ENCODE data around the gene MAP1LC3A.

Gene MAP1LC3A

GRCh38 chr20:34582911-34583310 is 24.4 kb downstream of the MAP1LC3A start:
- Histone ChIP-seq H3K4me3 (ENCODE audit: low read length) (no peak overlapping the region), H3K9me3 (replicated peaks; ENCODE audit: insufficient read depth, low read length) (no peaks in the 10 kb centered on the region), H3K4me1 (ENCODE audit: low read length) (peaks cover 14% of the 10 kb centered on the region), H3K36me3 (replicated peaks; ENCODE audit: insufficient read depth, low read length) (0 out of 2 replicates have a peak, but pooled peaks cover 4% of the 10 kb centered on the region), H3K27ac (ENCODE audit: low read length) (no peak overlapping the region), H3K79me2 (ENCODE audit: low read length) (no peaks in the 10 kb centered on the region), H3K9ac (ENCODE audit: low read length) (no peak overlapping the region), H3K27me3 (replicated peaks; ENCODE audit: insufficient read depth, low read length) (no peaks in the 10 kb centered on the region), H3F3A (ENCODE audit: insufficient read depth, low read length) (no peaks in the 10 kb centered on the region), H4K20me1 (ENCODE audit: insufficient read depth, low read length) (no peaks in the 10 kb centered on the region), H3K9me2 (replicated peaks; ENCODE audit: insufficient read depth, low read length) (no peaks in the 10 kb centered on the region), H2AFZ (ENCODE audit: low read length) (no peak overlapping the region), H3K4me2 (ENCODE audit: low read depth, low read length) (no peak overlapping the region)
- no peak for DNase-seq
- no peak for TF ChIP-seq CTCF (IDR thresholded peaks at IDR 0.05; ENCODE audit: low read length)

- Histone ChIP-seq H2AFZ (ENCODE audit: low read length) (no peak overlapping the region), H3K9ac (ENCODE audit: low read length) (no peak overlapping the region), H3K79me2 (ENCODE audit: low read length) (no peaks in the 10 kb centered on the region), H3K4me1 (ENCODE audit: low read length) (peaks cover 14% of the 10 kb centered on the region), H3K9me2 (replicated peaks; ENCODE audit: insufficient read depth, low read length) (no peaks in the 10 kb centered on the region), H3K27ac (ENCODE audit: low read length) (no peak overlapping the region), H3K27me3 (replicated peaks; ENCODE audit: insufficient read depth, low read length) (no peaks in the 10 kb centered on the region), H4K20me1 (ENCODE audit: insufficient read depth, low read length) (no peaks in the 10 kb centered on the region), H3K9me3 (replicated peaks; ENCODE audit: insufficient read depth, low read length) (no peaks in the 10 kb centered on the region), H3K4me3 (ENCODE audit: low read length) (no peak overlapping the region), H3K4me2 (ENCODE audit: low read depth, low read length) (no peak overlapping the region), H3K36me3 (replicated peaks; ENCODE audit: insufficient read depth, low read length) (0 out of 2 replicates have a peak, but pooled peaks cover 4% of the 10 kb centered on the region), H3F3A (ENCODE audit: insufficient read depth, low read length) (no peaks in the 10 kb centered on the region)
- TF ChIP-seq CTCF (IDR thresholded peaks at IDR 0.05; ENCODE audit: low read length) (no peak), EZH2phosphoT487 (IDR thresholded peaks at IDR 0.05; ENCODE audit: low read length) (no peak), EZH2 (optimal IDR thresholded peaks at IDR 0.05; ENCODE audit: low read depth, low read length) (no peak)
- no peak for DNase-seq
These were observed 25.0 kb downstream of the MAP1LC3A start for GRCh38 chr20:34583544-34583943.

- DNase-seq, result no peak
- Histone ChIP-seq H2AFZ (ENCODE audit: low read length) (no peak overlapping the region), H3K9me3 (replicated peaks; ENCODE audit: insufficient read depth, low read length) (no peaks in the 10 kb centered on the region), H3K27me3 (replicated peaks; ENCODE audit: insufficient read depth, low read length) (no peaks in the 10 kb centered on the region), H4K20me1 (ENCODE audit: insufficient read depth, low read length) (no peaks in the 10 kb centered on the region), H3K79me2 (ENCODE audit: low read length) (no peaks in the 10 kb centered on the region), H3K4me1 (ENCODE audit: low read length) (peaks cover 9% of the 10 kb centered on the region), H3K9me2 (replicated peaks; ENCODE audit: insufficient read depth, low read length) (no peaks in the 10 kb centered on the region), H3F3A (ENCODE audit: insufficient read depth, low read length) (no peaks in the 10 kb centered on the region), H3K4me2 (ENCODE audit: low read depth, low read length) (no peak overlapping the region), H3K27ac (ENCODE audit: low read length) (no peak overlapping the region), H3K36me3 (replicated peaks; ENCODE audit: insufficient read depth, low read length) (0 out of 2 replicates have a peak, but pooled peaks cover 4% of the 10 kb centered on the region), H3K9ac (ENCODE audit: low read length) (no peak overlapping the region), H3K4me3 (ENCODE audit: low read length) (no peak overlapping the region)
- TF ChIP-seq EZH2phosphoT487 (IDR thresholded peaks at IDR 0.05; ENCODE audit: low read length), result no peak
These were observed 26.5 kb downstream of the MAP1LC3A start for GRCh38 chr20:34585019-34585418.

- H3K4me2 ChIP-seq (ENCODE audit: low read depth, low read length), result no peak overlapping the region
- no peak overlapping the region for H3K9ac ChIP-seq (ENCODE audit: low read length)
- H3F3A ChIP-seq (ENCODE audit: insufficient read depth, low read length), result no peaks in the 10 kb centered on the region
- no peak for DNase-seq
- no peaks in the 10 kb centered on the region for H3K4me1 ChIP-seq (ENCODE audit: low read length)
- no peaks in the 10 kb centered on the region for H3K9me2 ChIP-seq (replicated peaks; ENCODE audit: insufficient read depth, low read length)
- no peak overlapping the region for H3K4me3 ChIP-seq (ENCODE audit: low read length)
- TF ChIP-seq CTCF (IDR thresholded peaks at IDR 0.05; ENCODE audit: low read length) (no peak), EZH2 (optimal IDR thresholded peaks at IDR 0.05; ENCODE audit: low read depth, low read length) (no peak), EZH2phosphoT487 (IDR thresholded peaks at IDR 0.05; ENCODE audit: low read length) (no peak)
- H3K27ac ChIP-seq (ENCODE audit: low read length), result no peak overlapping the region
- no peaks in the 10 kb centered on the region for H3K79me2 ChIP-seq (ENCODE audit: low read length)
- no peaks in the 10 kb centered on the region for H3K27me3 ChIP-seq (replicated peaks; ENCODE audit: insufficient read depth, low read length)
- H2AFZ ChIP-seq (ENCODE audit: low read length), result no peak overlapping the region
- H4K20me1 ChIP-seq (ENCODE audit: insufficient read depth, low read length), result no peaks in the 10 kb centered on the region
- H3K9me3 ChIP-seq (replicated peaks; ENCODE audit: insufficient read depth, low read length), result no peaks in the 10 kb centered on the region
- H3K36me3 ChIP-seq (replicated peaks; ENCODE audit: insufficient read depth, low read length), result no peaks in the 10 kb centered on the region
These were observed 28.1 kb downstream of the MAP1LC3A start for GRCh38 chr20:34586488-34587163.
